ENCODE measurements around the gene SLC35D2. TPM values are rescaled to one million over a fixed set of nuclear protein-coding genes. Genes with fewer than 3 reads are reported as not detected.

The SLC35D2 gene
- total RNA-seq, 4 donors from 2014 or later, result 25.1 to 66.6 (median 32.0) TPM

DNA sequence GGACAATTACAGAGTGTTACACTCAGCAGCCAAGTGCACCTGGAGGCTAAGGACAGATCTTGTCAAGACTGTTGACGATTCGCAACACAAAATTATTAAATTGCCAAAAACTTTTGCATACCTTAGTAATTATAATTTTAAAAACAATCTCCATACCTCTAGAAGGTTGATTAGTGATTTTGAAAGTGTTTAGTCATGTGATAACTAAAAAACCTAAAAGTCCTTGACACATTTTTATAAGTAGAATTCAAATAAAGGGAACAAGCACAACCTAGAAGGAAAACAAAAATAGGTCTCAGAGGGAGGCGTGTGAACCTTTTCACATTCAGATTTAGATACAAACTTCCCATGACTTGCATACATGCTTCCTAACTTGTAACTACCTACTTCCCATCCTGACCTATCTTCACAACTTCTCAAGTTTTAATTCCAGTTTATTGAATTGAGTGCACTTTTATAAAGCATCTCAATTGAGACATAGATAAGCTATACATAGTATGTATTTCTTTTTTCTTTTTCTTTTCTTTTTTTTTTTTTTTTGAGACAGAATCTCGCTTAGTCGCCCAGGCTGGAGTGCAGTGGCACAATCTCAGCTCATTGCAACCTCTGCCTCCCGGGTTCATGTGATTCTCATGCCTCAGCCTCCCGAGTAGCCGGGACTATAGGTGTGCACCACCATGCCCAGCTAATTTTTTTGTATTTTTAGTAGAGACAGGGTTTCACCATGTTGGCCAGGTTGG, 28.8 kb upstream of the SLC35D2 start:
- H3K4me3 ChIP-seq, result no peak overlapping the region
- 80 to 84% methylated on average over 8 of the region's 8 CpGs for WGBS, 2 donors
- H3K4me1 ChIP-seq, result peaks cover 0 to 10% (median 8%) of the 10 kb centered on the region in 4 donors
- H3K27me3 ChIP-seq, result no peaks in the 10 kb centered on the region
- H3K36me3 ChIP-seq, result no peaks in the 10 kb centered on the region
- DNase-seq (ENCODE audit: low spot score in 2 of 2), result no peak
- TF ChIP-seq, protein P1, sequence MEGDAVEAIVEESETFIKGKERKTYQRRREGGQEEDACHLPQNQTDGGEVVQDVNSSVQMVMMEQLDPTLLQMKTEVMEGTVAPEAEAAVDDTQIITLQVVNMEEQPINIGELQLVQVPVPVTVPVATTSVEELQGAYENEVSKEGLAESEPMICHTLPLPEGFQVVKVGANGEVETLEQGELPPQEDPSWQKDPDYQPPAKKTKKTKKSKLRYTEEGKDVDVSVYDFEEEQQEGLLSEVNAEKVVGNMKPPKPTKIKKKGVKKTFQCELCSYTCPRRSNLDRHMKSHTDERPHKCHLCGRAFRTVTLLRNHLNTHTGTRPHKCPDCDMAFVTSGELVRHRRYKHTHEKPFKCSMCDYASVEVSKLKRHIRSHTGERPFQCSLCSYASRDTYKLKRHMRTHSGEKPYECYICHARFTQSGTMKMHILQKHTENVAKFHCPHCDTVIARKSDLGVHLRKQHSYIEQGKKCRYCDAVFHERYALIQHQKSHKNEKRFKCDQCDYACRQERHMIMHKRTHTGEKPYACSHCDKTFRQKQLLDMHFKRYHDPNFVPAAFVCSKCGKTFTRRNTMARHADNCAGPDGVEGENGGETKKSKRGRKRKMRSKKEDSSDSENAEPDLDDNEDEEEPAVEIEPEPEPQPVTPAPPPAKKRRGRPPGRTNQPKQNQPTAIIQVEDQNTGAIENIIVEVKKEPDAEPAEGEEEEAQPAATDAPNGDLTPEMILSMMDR (IDR thresholded peaks at IDR 0.05), result no peak
- no peak for TF ChIP-seq POLR2A (IDR thresholded peaks at IDR 0.05)
- TF ChIP-seq EP300 (IDR thresholded peaks at IDR 0.05), result no peak
- no peaks in the 10 kb centered on the region for H3K9me3 ChIP-seq
- H3K27ac ChIP-seq, result no peak overlapping the region

DNA sequence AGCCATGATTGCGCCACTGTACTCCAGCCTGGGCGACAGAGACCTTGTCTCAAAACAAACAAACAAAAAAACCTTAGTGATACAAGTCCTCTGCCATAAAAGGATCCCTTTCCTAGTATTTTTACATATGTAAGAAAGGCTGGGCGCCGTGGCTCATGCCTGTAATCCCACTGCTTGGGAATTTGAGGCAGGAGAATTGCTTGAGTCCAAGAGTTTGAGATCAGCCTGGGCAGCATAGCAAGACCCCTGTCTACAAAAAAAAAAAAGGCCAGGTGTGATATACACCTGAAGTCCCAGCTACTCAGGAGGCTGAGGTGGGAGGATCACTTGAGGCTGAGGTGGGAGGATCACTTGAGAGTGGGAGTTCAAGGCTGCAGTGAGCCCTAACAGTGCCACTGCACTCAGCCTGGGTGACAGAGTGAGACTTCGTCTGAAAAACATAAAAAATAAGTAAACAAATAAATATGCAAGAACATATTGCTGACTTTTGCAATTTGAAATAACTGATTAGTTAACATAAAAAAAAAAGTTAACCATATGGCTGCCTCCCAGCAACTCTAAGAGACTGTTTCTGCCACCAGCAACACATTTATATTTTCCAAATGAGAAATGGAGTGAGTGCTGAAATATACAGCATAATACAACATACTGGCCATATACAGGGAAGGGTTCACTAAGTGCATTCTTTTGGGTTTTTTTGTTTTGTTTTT, 27.8 kb upstream of the SLC35D2 start:
- Histone ChIP-seq H3K4me3 (no peak overlapping the region), H3K4me1 (peaks cover 0 to 2% (median 1%) of the 10 kb centered on the region in 4 donors), H3K27ac (no peak overlapping the region), H3K9me3 (no peaks in the 10 kb centered on the region), H3K27me3 (no peaks in the 10 kb centered on the region), H3K36me3 (no peaks in the 10 kb centered on the region)
- 81 to 85% methylated on average over 5 of the region's 5 CpGs for WGBS, 2 donors
- TF ChIP-seq, protein P1 (IDR thresholded peaks at IDR 0.05), result no peak
- no peak for TF ChIP-seq EP300 (IDR thresholded peaks at IDR 0.05)
- TF ChIP-seq POLR2A (IDR thresholded peaks at IDR 0.05), result no peak
- no peak for DNase-seq (ENCODE audit: low spot score in 2 of 2)

DNA sequence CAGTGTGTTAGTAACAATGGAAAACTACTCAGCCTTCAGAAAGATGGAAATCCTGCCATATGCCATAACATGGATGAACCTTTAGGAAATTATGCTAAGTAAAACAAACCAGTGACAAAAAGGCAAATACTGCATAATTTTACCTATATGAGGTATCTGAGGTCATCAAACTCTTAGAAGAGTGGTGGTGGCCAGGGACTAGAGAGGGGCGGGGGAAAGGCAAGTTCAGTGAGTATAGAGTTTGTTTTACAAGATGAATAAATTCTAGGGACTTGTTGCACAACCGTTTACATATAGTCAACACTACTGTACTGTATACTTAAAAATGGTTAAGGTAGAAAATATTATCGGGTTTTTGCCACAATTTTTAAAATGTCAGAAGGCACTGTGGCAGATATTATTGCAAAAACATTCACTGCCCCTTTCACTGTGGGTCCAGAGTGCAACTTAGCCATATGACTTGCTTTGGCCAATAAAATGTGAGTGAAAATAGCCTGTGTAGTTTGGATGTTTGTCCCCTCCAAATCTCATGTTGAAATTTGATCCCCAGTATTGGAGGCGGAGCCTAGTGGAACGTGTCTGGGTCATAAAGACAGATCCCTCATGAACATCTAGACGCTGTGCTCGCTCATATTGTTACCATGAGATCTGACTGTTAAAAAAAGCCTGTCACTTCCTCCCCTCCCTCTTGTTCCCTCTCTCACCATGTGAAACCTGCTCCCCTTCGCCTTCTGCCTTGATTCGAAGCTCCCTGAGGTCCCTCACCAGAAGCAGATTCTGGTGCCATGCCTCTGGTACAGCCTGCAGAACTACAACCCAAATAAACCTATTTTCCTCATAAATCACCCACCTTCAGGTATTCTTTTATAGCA, 25.1 kb upstream of the SLC35D2 start:
- no peak for TF ChIP-seq EP300 (IDR thresholded peaks at IDR 0.05)
- TF ChIP-seq, protein P1 (IDR thresholded peaks at IDR 0.05), result no peak
- TF ChIP-seq POLR2A (IDR thresholded peaks at IDR 0.05), result no peak
- DNase-seq (ENCODE audit: low spot score in 2 of 2), result no peak
- Histone ChIP-seq H3K36me3 (no peaks in the 10 kb centered on the region), H3K27me3 (no peaks in the 10 kb centered on the region), H3K4me1 (no peaks in the 10 kb centered on the region), H3K4me3 (no peak overlapping the region), H3K9me3 (no peaks in the 10 kb centered on the region), H3K27ac (no peak overlapping the region)
- 69 to 74% methylated on average over 9 of the region's 9 CpGs for WGBS, 2 donors

DNA sequence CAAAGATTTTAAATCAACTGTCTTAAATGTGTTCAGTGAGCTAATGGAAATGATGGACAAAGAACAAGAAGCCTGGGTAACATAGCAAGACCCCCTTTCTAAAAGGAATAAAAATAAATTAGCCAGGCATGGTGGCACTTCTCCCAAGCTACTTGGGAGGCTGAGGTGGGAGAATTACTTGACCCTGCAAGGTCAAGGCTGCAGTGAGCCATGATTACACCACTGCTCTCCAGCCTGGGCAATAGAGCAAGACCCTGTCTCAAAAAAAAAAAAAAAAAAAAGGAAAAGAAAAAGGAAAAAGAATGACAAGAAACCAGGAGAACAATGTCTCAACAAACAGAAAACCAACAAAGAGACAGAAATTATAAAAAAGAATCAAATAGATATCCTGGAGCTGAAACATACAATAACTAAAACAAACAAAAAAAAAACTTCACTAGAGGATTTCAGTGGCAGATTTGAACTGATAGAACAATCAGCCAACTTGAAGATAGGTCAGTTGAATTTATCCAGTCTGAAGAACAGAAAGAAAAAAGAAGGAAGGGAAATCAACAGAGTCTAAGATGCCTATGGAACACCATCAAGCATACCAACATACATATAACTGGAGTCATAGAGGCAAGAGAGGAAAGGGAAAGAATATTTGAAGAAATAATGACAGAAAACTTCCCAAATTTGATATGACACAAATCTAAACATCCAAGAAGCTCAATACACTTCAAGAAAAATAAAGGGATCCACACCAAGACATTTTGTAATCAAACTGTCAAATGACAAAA, 16.8 kb upstream of the SLC35D2 start:
- Histone ChIP-seq H3K27ac (no peak overlapping the region), H3K4me3 (no peak overlapping the region), H3K27me3 (no peaks in the 10 kb centered on the region), H3K9me3 (peaks cover 0 to 8% (median 2%) of the 10 kb centered on the region in 4 donors), H3K36me3 (no peaks in the 10 kb centered on the region), H3K4me1 (no peaks in the 10 kb centered on the region)
- no peak for DNase-seq (ENCODE audit: low spot score in 2 of 2)
- TF ChIP-seq EP300 (IDR thresholded peaks at IDR 0.05) (no peak), POLR2A (IDR thresholded peaks at IDR 0.05) (no peak)
- TF ChIP-seq, protein P1 (IDR thresholded peaks at IDR 0.05), result no peak
